Esophagus squamous epithelium (tissue), 4 donors: ENCODE data around the gene TC2N.

Source experiments
- POLR2A ChIP-seq, 4 donors: fragments of 450-650 bp; IDR thresholded peaks; one replicate each; pipeline ENCODE4 v1.6.1; 2017; ENCODE audit warnings: antibody characterized with exemption in 4 of 4, mild to moderate bottlenecking in 4 of 4, moderate library complexity in 3 of 4
- TF ChIP-seq, protein P1 (sequence below), 6 experiments: fragments of 450-650 bp in 4 of 6; fragments of 200-600 bp in 2 of 6; sonication (generic) in 2 of 6; IDR thresholded peaks; one replicate each; pipeline ENCODE4 v1.5.1; 2016 to 2019; ENCODE audit warnings: antibody characterized with exemption in 6 of 6, mild to moderate bottlenecking in 4 of 6, moderate library complexity in 4 of 6

DNA sequence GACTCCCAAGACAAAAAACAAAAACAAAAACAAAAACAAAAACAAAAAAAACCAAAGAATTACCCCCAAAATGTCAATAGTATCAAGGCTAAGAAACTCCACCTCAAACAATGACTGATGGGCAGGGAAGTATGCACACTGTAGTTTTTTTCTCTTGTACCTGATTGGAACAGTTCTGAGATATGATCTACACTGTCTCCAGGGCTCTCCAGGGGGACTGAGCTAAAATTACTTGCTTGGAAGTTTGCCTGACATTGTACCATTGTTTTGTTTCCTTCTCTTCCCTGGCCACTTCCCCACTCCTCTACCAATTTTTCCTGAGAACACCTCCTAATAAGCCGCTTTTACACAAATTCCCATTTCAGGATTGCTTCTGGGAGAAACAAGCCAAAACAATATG, 113.2 kb downstream of the TC2N start:
- no peak for TF ChIP-seq POLR2A (IDR thresholded peaks at IDR 0.05)
- TF ChIP-seq, protein P1, sequence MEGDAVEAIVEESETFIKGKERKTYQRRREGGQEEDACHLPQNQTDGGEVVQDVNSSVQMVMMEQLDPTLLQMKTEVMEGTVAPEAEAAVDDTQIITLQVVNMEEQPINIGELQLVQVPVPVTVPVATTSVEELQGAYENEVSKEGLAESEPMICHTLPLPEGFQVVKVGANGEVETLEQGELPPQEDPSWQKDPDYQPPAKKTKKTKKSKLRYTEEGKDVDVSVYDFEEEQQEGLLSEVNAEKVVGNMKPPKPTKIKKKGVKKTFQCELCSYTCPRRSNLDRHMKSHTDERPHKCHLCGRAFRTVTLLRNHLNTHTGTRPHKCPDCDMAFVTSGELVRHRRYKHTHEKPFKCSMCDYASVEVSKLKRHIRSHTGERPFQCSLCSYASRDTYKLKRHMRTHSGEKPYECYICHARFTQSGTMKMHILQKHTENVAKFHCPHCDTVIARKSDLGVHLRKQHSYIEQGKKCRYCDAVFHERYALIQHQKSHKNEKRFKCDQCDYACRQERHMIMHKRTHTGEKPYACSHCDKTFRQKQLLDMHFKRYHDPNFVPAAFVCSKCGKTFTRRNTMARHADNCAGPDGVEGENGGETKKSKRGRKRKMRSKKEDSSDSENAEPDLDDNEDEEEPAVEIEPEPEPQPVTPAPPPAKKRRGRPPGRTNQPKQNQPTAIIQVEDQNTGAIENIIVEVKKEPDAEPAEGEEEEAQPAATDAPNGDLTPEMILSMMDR (IDR thresholded peaks at IDR 0.05) = no peak
